C4-2B (cell line): ENCODE data around the gene USH2A.

Experiments used
- ZFX ChIP-seq: fragments of 450-650 bp; IDR thresholded peaks from 2 replicates; pipeline ENCODE4 v1.6.1; 2017
- TF ChIP-seq, protein P1 (sequence below): fragments of 450-650 bp; conservative IDR thresholded peaks from 2 replicates; pipeline ENCODE4 v1.5.1; 2017; ENCODE audit warnings: mild to moderate bottlenecking

DNA sequence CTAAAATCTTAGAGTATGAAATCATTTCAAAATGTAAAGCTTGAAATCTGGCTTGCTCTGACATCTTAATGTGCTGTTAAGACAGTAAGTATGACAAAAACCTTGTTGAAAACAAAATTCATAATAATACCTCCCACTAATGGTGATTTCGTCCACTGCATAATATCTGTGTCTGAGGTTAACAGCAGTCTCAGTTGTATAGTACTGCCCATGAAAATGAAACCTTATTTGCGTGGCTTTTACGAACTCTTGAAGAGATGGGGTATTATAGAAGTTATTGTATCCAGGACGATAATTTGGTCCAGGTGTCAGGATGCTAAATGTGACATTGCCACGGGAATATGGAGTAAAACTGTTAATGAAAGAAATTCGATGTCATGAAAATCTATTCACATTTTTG is 99.9 kb downstream of the USH2A start:
- TF ChIP-seq, protein P1, sequence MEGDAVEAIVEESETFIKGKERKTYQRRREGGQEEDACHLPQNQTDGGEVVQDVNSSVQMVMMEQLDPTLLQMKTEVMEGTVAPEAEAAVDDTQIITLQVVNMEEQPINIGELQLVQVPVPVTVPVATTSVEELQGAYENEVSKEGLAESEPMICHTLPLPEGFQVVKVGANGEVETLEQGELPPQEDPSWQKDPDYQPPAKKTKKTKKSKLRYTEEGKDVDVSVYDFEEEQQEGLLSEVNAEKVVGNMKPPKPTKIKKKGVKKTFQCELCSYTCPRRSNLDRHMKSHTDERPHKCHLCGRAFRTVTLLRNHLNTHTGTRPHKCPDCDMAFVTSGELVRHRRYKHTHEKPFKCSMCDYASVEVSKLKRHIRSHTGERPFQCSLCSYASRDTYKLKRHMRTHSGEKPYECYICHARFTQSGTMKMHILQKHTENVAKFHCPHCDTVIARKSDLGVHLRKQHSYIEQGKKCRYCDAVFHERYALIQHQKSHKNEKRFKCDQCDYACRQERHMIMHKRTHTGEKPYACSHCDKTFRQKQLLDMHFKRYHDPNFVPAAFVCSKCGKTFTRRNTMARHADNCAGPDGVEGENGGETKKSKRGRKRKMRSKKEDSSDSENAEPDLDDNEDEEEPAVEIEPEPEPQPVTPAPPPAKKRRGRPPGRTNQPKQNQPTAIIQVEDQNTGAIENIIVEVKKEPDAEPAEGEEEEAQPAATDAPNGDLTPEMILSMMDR = no peak
- TF ChIP-seq ZFX = no peak
